Keratinocyte (primary cell): Measurements from ENCODE around the gene MCOLN3. TPM values are rescaled to one million over a fixed set of nuclear protein-coding genes. Genes with fewer than 3 reads are reported as not detected.

Source experiments
- DNase-seq: peaks from one replicate; pipeline ENCODE4 v3.0.0-alpha.2; 2011; ENCODE audit warnings: low read depth, missing footprints, low spot score
- FAIRE-seq: peaks from 2 replicates; lab custom pipeline; 2011; peaks lifted over from hg19 to GRCh38; lab: Jason Lieb, UNC
- H2AFZ ChIP-seq: 2 replicates; pipeline ENCODE4 v1.6.0; 2012; ENCODE audit warnings: low read length, control low read depth, inconsistent platforms; ENCODE audit not compliant: control insufficient read depth
- H3K27ac ChIP-seq: 2 replicates; pipeline ENCODE4 v1.5.1; 2011; ENCODE audit warnings: low read length; ENCODE audit not compliant: control insufficient read depth, insufficient read depth
- H3K27me3 ChIP-seq: 3 replicates; pipeline ENCODE4 v1.6.0; 2011; ENCODE audit warnings: low read length; ENCODE audit not compliant: control insufficient read depth, insufficient read depth; ENCODE audit errors: extremely low read depth
- H3K36me3 ChIP-seq, 2 experiments: 2 replicates in 1 of 2; 3 replicates in 1 of 2; pipeline ENCODE4 v1.5.1; 2011; ENCODE audit warnings: low read length in 2 of 2, mild to moderate bottlenecking in 1 of 2; ENCODE audit not compliant: control insufficient read depth in 2 of 2, insufficient read depth in 2 of 2; ENCODE audit errors: extremely low read depth in 1 of 2
- H3K4me1 ChIP-seq: 3 replicates; pipeline ENCODE4 v1.5.1; 2011; ENCODE audit warnings: low read length; ENCODE audit not compliant: control insufficient read depth, insufficient read depth; ENCODE audit errors: extremely low read depth
- H3K4me2 ChIP-seq: 3 replicates; pipeline ENCODE4 v1.6.0; 2011; ENCODE audit warnings: low read depth, low read length; ENCODE audit not compliant: control insufficient read depth, insufficient read depth; ENCODE audit errors: extremely low read depth
- H3K4me3 ChIP-seq, 3 experiments: fragments of 200-600 bp in 1 of 3; sonication (generic) in 1 of 3; 2 replicates in 2 of 3; 3 replicates in 1 of 3; pipeline ENCODE4 v1.5.1; 2011 to 2016; ENCODE audit warnings: low read length in 3 of 3, mild to moderate bottlenecking in 3 of 3, control low read depth in 2 of 3, inconsistent platforms in 1 of 3, low read depth in 1 of 3, mixed read lengths in 1 of 3, mixed run types in 1 of 3, moderate library complexity in 1 of 3; ENCODE audit not compliant: control insufficient read depth in 2 of 3, insufficient read depth in 2 of 3; ENCODE audit errors: extremely low read depth in 1 of 3
- H3K79me2 ChIP-seq: 2 replicates; pipeline ENCODE4 v1.6.0; 2012; ENCODE audit warnings: low read length; ENCODE audit not compliant: control insufficient read depth, insufficient read depth
- H3K9ac ChIP-seq: 3 replicates; pipeline ENCODE4 v1.6.0; 2011; ENCODE audit warnings: low read length; ENCODE audit not compliant: control insufficient read depth, insufficient read depth; ENCODE audit errors: extremely low read depth
- H3K9me1 ChIP-seq: 3 replicates; pipeline ENCODE4 v1.6.0; 2011; ENCODE audit warnings: low read length; ENCODE audit not compliant: control insufficient read depth, insufficient read depth; ENCODE audit errors: extremely low read depth
- H3K9me3 ChIP-seq: 2 replicates; pipeline ENCODE4 v1.5.1; 2012; ENCODE audit warnings: low read depth, low read length; ENCODE audit not compliant: control insufficient read depth
- H4K20me1 ChIP-seq: 3 replicates; pipeline ENCODE4 v1.6.0; 2011; ENCODE audit warnings: low read length; ENCODE audit not compliant: control insufficient read depth, insufficient read depth; ENCODE audit errors: extremely low read depth
- EZH2 ChIP-seq: IDR thresholded peaks from one replicate; pipeline ENCODE4 v1.6.1; 2012; ENCODE audit warnings: inconsistent platforms, mild to moderate bottlenecking, low read length, moderate library complexity
- dilution Hi-C: fragments of 300-500 bp; cut with MboI; formaldehyde crosslinking; loops from one replicate; pipeline ENCODE4 v1.7.0; 2020; ENCODE audit warnings: low sequenced_read_pairs; ENCODE audit not compliant: extremely low pct_ligation_motif_present
- polyA plus RNA-seq, 5 experiments: library from polyadenylated mRNA; depleted of rRNA in 3 of 5; stranded (reverse) in 3 of 5; stranded (forward) in 1 of 5; unstranded in 1 of 5; fragments of >200 nt; gene quantifications; 1 replicate in 1 of 5; 2 replicates in 3 of 5; 3 replicates in 1 of 5; pipeline versions ENCODE4 v1.2.1 to v1.2.3, GENCODE V29; 2011 to 2012; ENCODE audit warnings: missing spikeins in 2 of 5, low read depth in 1 of 5, low replicate concordance in 1 of 5
- TF ChIP-seq, protein P1 (sequence below), 3 experiments: IDR thresholded peaks in 1 of 3; conservative IDR thresholded peaks in 1 of 3; optimal IDR thresholded peaks in 1 of 3; 2 replicates in 2 of 3; 3 replicates in 1 of 3; pipeline versions ENCODE3 to v1.5.1; 2011; ENCODE audit warnings: low read length in 3 of 3, mild to moderate bottlenecking in 3 of 3, moderate library complexity in 2 of 3, control low read depth in 1 of 3, inconsistent platforms in 1 of 3; ENCODE audit not compliant: insufficient read depth in 2 of 3; ENCODE audit errors: extremely low read depth in 1 of 3

MCOLN3 gene
- polyA plus RNA-seq, 1 donor (not counting 4 experiments of a cell fraction or from before 2014, with no cell fraction given) = 15.4 TPM

DNA sequence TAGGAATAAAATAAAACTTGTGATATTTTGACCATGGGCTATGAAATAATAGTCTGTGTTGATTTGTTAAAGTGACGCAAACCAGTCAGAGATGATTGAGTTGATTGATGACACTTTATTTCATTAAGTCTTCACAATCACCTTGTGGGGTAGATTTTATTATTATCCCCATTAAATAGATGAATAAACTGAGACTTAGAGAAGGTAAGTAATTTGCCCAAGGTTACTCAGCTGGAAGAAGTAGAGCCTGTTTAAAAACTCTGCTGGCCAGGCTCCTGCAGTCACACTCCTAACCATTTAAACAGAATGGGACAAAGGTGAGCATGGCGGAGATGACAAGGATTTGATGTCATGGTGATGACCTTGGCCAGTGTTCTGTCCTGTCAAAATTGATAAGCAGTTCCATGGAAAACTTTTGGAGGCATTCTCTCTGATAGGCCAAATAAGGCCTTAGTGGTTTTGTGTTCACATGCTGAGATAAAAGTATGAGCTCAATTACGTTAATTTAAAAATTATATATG is 22.7 kb upstream of the MCOLN3 start:
- no peak for TF ChIP-seq EZH2
- TF ChIP-seq, protein P1, sequence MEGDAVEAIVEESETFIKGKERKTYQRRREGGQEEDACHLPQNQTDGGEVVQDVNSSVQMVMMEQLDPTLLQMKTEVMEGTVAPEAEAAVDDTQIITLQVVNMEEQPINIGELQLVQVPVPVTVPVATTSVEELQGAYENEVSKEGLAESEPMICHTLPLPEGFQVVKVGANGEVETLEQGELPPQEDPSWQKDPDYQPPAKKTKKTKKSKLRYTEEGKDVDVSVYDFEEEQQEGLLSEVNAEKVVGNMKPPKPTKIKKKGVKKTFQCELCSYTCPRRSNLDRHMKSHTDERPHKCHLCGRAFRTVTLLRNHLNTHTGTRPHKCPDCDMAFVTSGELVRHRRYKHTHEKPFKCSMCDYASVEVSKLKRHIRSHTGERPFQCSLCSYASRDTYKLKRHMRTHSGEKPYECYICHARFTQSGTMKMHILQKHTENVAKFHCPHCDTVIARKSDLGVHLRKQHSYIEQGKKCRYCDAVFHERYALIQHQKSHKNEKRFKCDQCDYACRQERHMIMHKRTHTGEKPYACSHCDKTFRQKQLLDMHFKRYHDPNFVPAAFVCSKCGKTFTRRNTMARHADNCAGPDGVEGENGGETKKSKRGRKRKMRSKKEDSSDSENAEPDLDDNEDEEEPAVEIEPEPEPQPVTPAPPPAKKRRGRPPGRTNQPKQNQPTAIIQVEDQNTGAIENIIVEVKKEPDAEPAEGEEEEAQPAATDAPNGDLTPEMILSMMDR (optimal IDR thresholded peaks at IDR 0.05 in 1 of 3, IDR thresholded peaks at IDR 0.05 in 1 of 3, conservative IDR thresholded peaks at IDR 0.05 in 1 of 3; ENCODE audit: extremely low read depth in 1 of 3, insufficient read depth in 2 of 3, low read length in 3 of 3) = no peak
- dilution Hi-C loops = no loop called here
- Histone ChIP-seq H3K79me2 (no peaks in the 10 kb centered on the region), H3K9ac (no peak overlapping the region), H3K4me1 (no peaks in the 10 kb centered on the region), H3K4me2 (no peak overlapping the region), H4K20me1 (no peaks in the 10 kb centered on the region), H2AFZ (no peak overlapping the region), H3K27me3 (no peaks in the 10 kb centered on the region), H3K9me1 (no peaks in the 10 kb centered on the region), H3K9me3 (no peaks in the 10 kb centered on the region), H3K4me3 (no peak overlapping the region), H3K27ac (no peak overlapping the region), H3K36me3 (peaks cover 0 to 1% of the 10 kb centered on the region in 2 experiments)
- no peak for FAIRE-seq
- no peak for DNase-seq

DNA sequence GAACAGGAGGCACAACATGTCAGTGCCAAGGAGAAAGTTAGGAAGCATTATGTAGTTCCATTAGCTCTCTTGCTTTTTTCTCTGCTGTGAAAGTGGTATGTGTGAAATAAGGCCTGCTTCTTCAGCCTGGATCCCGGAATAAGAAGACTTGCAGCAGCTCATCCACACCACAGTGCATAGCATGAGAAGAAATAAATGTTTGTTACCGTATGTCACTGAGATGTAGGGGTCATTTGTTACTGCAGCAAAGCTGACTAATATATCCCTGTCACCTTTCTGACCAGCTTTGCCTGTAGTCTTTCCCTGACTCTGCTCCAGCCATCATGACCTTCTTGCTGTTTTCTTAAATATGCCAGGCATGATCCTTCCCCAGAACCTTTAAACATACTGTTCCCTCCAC is 20.5 kb upstream of the MCOLN3 start:
- Histone ChIP-seq H3K9me3 (no peaks in the 10 kb centered on the region), H3K79me2 (no peaks in the 10 kb centered on the region), H4K20me1 (no peaks in the 10 kb centered on the region), H3K4me1 (no peaks in the 10 kb centered on the region), H3K4me2 (no peak overlapping the region), H3K27ac (no peak overlapping the region), H3K36me3 (peaks cover 0 to 1% of the 10 kb centered on the region in 2 experiments), H3K27me3 (no peaks in the 10 kb centered on the region), H3K4me3 (no peak overlapping the region), H3K9ac (no peak overlapping the region), H3K9me1 (no peaks in the 10 kb centered on the region), H2AFZ (no peak overlapping the region)
- no peak for FAIRE-seq
- TF ChIP-seq, protein P1 (optimal IDR thresholded peaks at IDR 0.05 in 1 of 3, IDR thresholded peaks at IDR 0.05 in 1 of 3, conservative IDR thresholded peaks at IDR 0.05 in 1 of 3; ENCODE audit: extremely low read depth in 1 of 3, insufficient read depth in 2 of 3, low read length in 3 of 3) = no peak
- TF ChIP-seq EZH2 = no peak
- dilution Hi-C loops = no loop called here
- no peak for DNase-seq
